Superior temporal gyrus (tissue), 1 donor: ENCODE data around the gene ZNF746.
"Not testable (repeated sequence)": the region's sequence is repeated elsewhere in the genome, so short reads cannot be mapped to it uniquely, and the experiment has no call there.

ENCODE experiments used
- DNase-seq: peaks from one replicate; pipeline ENCODE4 v3.0.0-alpha.2; 2016; ENCODE audit errors: extremely low spot score

The ZNF746 gene

GRCh38 chr7:149497467-149498261 is at the start of gene ZNF746:
ZNF746 (minus strand) TSS chr7:149497809; CDS start chr7:149497536, 273 bp downstream.
- DNase-seq = peak; percentile 57

- DNase-seq = no peak
Observed at GRCh38 chr7:149547126-149547525, 49.5 kb upstream of the ZNF746 start.

GRCh38 chr7:149546331-149546730 is 48.7 kb upstream of the ZNF746 start:
- no peak for DNase-seq

- no peak for DNase-seq
Observed at GRCh38 chr7:149544028-149544427, 46.4 kb upstream of the ZNF746 start.

GRCh38 chr7:149532654-149533053 is 35.0 kb upstream of the ZNF746 start:
- DNase-seq = no peak

GRCh38 chr7:149529136-149529718 is 31.6 kb upstream of the ZNF746 start:
- DNase-seq = no peak

- no peak for DNase-seq
Observed at GRCh38 chr7:149527414-149527813, 29.8 kb upstream of the ZNF746 start.

GRCh38 chr7:149525280-149525679 is 27.7 kb upstream of the ZNF746 start:
- no peak for DNase-seq

- DNase-seq = no peak
Observed at GRCh38 chr7:149524394-149524793, 26.8 kb upstream of the ZNF746 start.

- no peak for DNase-seq
Observed at GRCh38 chr7:149510248-149510647, 12.6 kb upstream of the ZNF746 start.

GRCh38 chr7:149509774-149510173 is 12.2 kb upstream of the ZNF746 start:
- DNase-seq = no peak

GRCh38 chr7:149505551-149505950 is 7.9 kb upstream of the ZNF746 start:
- no peak for DNase-seq

GRCh38 chr7:149501651-149502050 is 4.0 kb upstream of the ZNF746 start:
- no peak for DNase-seq

- no peak for DNase-seq
Observed at GRCh38 chr7:149500910-149501309, 3.3 kb upstream of the ZNF746 start.

- DNase-seq = no peak
Observed at GRCh38 chr7:149500201-149500600, 2.6 kb upstream of the ZNF746 start.

GRCh38 chr7:149498811-149499210 is 1.2 kb upstream of the ZNF746 start:
- no peak for DNase-seq

GRCh38 chr7:149496642-149497391 is 792 bp downstream of the ZNF746 start:
- DNase-seq = peak; percentile 27

- DNase-seq = peak; percentile 36
Observed at GRCh38 chr7:149495785-149496641, 1.6 kb downstream of the ZNF746 start.

GRCh38 chr7:149494738-149495368 is 2.8 kb downstream of the ZNF746 start:
- no peak for DNase-seq

GRCh38 chr7:149493975-149494374 is 3.6 kb downstream of the ZNF746 start:
- not testable (repeated sequence) for DNase-seq

- DNase-seq = no peak
Observed at GRCh38 chr7:149493366-149493765, 4.2 kb downstream of the ZNF746 start.
